AG09309 (cell line): ENCODE data around the gene GBX1.

Experiments used
- DNase-seq: peaks from one replicate; pipeline ENCODE4 v3.0.0-alpha.2; 2010; ENCODE audit warnings: low read depth
- H3K4me3 ChIP-seq: 2 replicates; pipeline ENCODE4 v1.5.1; 2011; ENCODE audit warnings: mild to moderate bottlenecking, low read depth, low read length, moderate library complexity; ENCODE audit not compliant: control insufficient read depth
- CTCF ChIP-seq: IDR thresholded peaks from 2 replicates; pipeline ENCODE4 v1.5.1; 2011; ENCODE audit warnings: mild to moderate bottlenecking, low read depth, low read length, inconsistent platforms; ENCODE audit not compliant: insufficient read depth, control insufficient read depth; ENCODE audit errors: missing control alignments

The GBX1 gene

GRCh38 chr7:151204383-151205032, 37.0 kb upstream of the GBX1 start:
- peak; percentile 5 for TF ChIP-seq CTCF
- H3K4me3 ChIP-seq = no peak overlapping the region
- no peak for DNase-seq

- H3K4me3 ChIP-seq = no peak overlapping the region
- TF ChIP-seq CTCF = no peak
- DNase-seq = no peak
Measured at GRCh38 chr7:151202836-151203235, 35.3 kb upstream of the GBX1 start.

- no peak overlapping the region for H3K4me3 ChIP-seq
- no peak for TF ChIP-seq CTCF
- no peak for DNase-seq
Measured at GRCh38 chr7:151201751-151202150, 34.3 kb upstream of the GBX1 start.

GRCh38 chr7:151201344-151201743, 33.9 kb upstream of the GBX1 start:
- no peak overlapping the region for H3K4me3 ChIP-seq
- DNase-seq = no peak
- no peak for TF ChIP-seq CTCF

GRCh38 chr7:151198945-151199848, 31.7 kb upstream of the GBX1 start:
- no peak for TF ChIP-seq CTCF
- DNase-seq = no peak

GRCh38 chr7:151197932-151198331, 30.4 kb upstream of the GBX1 start:
- H3K4me3 ChIP-seq = no peak overlapping the region
- no peak for DNase-seq
- no peak for TF ChIP-seq CTCF

More at GRCh38 chr7:151198945-151199848, 31.7 kb upstream of the GBX1 start:
- no peak overlapping the region for H3K4me3 ChIP-seq
